ENCODE results near the gene ARHGAP42.
"Not testable (repeated sequence)": the region's sequence is repeated elsewhere in the genome, so short reads cannot be mapped to it uniquely, and the experiment has no call there.

ARHGAP42 gene

DNA sequence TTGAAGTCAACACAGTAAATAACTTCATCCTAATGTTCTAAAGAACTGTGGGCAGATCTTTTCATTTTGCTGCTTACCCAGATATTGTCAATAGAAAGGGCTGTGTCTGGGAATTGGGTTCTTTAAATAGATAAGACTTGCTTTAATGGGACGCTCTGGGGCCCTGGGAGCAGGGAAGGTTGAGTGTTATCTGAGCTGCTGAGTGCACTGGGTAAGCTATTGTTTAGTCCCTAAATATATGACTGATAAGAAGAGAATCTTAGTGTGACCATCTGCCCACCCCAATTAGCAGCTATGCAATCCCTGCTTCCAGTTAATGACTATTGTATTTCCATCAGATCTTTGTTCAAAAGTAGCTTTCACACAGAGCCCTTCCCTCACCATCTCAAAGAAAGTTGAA is 44.4 kb downstream of the ARHGAP42 start:
- DNase-seq, result no peak

DNA sequence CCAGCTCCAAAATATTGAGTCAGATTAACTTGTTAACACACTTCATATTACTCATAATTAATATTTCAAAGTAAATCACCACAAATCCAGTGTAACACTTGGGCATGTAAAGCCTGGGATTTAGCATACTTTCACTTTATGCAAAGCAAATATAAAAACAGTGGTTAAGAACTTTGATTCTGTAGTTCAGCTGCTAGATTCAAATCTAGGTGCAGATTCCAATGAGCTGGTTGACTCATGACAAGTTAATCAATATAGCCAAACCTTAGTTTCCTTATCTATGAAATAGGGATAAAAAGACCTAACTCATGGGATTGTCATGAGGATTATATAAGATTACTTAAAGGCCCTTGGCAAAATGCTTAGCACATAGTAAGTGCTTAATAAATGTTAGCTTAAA is 45.9 kb downstream of the ARHGAP42 start:
- no peak for DNase-seq

DNA sequence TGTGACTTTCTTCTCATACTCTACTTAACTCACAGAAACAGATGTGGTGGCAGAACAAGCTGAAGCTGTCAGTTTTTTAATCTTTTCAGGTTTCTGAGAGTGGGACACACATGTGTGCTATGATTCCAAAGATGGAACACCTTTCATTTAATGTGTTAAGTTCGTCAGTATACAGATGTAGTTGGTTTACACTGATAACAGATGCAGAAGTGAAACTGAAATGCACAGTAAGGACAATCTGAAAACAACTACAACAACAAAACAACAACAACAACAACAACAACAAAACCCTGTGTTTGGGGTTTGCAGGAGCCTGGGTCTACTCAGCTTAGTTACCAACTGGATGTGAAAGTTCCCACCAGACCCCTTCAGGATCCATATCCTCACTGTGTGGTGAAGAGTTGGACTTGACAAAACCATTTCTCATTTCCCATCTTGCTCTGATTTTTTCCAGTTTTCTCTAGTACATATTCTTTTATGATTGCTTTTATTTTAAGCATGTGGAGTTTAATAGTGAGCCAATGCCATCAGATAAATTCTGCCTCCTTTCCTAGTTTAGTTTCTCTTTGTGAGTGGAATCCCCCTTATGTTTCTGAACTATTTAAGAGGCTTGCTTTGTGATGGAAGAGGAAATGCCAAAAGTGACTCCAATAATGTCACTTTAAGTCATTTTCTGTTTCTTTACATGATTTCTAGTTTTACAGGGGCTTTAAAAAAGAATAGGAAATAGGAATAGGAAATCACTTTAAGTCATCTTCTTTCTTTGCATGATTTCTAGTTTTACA is 47.8 kb downstream of the ARHGAP42 start:
- DNase-seq, result no peak

DNA sequence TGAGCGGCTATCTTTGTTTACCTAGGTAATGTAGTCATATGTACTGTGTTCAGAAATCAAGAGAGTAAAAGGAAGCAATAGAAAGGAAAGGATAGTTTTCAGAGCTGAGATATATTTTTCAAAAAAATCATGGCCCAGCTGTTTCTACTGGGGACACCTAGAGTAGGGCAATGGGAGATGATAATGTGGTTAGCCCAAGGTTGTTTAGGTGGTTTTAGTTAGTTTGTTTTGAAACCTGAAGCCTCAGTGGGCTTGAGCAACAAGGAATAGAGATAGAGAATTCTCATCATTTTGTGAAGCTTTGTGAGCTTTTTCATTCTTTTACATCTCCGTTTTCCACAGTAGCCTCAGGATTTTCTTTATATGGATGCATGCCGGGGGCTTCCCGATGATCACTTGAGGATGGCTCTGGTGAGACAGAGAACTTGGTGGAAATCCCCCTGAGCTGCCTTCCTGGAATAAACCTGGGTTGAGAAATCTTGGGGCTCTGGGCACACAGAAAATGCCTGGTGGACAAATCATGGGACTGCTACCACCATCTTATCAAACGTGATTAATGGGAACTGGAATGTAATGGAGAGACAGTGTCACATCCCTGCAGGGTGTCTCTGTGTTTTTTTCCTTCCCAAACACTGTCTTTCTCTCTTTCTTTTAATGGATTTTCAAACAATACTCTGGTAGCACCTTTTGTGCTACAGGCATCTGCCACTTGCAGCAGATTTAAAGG is 49.0 kb downstream of the ARHGAP42 start:
- no peak for DNase-seq

DNA sequence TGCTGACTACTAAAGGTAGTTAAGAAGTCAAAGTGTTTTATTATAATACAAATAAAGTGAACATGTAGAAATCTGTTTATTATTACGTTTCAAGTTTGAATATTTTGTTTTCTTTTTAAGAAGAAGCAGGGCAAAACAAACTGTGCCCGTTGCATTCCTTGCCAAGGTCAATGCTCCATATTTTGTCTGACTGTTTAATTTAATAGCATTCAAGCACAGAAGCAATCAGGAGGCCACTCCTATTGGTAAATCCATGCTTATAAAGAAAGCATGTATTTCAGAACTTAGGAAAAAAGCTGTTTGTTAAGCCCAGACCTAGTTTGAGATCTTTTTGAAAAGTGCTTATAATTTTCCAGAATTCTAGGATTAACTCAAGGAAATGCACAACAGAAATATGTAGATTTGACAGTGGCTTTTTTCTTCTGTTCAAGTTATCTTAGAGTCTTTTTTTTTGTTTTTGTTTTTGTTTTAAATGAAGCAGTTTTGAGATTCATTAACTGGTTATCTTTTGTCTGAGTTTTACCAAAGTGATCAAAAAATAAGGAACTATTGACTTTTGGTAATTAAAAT is 51.7 kb downstream of the ARHGAP42 start:
- no peak for DNase-seq

DNA sequence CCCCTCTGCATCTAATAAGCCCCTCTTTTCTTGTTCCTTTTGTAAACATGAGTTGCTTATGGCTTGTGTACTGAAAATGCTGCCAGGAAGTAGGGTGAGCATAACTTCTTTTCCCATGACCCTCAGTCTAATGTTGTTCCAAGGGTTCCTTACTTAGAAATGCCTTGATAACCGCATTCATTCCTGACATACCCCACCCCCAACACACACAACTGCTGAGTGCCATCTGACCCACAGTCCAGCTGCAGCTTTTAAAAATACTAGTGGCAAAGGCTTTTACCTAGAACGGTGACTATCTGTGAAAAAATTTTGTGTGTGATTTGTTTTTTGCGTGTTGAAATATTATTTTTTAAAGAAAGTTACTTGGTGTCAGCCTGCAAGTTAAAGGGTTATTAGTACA is 52.6 kb downstream of the ARHGAP42 start:
- no peak for DNase-seq

DNA sequence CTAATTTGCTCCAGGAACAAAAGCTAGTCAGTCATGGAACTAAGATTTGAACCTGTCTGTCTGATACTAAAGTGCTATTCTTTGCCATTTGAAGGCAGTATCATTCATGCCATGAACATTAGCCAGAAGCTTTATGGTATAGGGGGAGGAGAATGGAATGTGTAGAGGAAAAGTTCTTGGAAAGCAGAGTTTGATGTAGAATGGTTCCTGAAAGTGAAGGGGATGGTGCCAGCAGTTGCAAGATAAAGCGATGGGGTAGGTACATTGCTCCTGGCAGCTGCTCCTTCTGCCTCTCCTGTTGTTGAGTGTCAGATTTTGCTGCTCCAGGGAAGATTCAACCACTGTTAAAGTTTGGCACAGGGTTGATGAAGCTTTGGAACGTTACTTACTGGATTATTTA is 53.4 kb downstream of the ARHGAP42 start:
- no peak for DNase-seq

DNA sequence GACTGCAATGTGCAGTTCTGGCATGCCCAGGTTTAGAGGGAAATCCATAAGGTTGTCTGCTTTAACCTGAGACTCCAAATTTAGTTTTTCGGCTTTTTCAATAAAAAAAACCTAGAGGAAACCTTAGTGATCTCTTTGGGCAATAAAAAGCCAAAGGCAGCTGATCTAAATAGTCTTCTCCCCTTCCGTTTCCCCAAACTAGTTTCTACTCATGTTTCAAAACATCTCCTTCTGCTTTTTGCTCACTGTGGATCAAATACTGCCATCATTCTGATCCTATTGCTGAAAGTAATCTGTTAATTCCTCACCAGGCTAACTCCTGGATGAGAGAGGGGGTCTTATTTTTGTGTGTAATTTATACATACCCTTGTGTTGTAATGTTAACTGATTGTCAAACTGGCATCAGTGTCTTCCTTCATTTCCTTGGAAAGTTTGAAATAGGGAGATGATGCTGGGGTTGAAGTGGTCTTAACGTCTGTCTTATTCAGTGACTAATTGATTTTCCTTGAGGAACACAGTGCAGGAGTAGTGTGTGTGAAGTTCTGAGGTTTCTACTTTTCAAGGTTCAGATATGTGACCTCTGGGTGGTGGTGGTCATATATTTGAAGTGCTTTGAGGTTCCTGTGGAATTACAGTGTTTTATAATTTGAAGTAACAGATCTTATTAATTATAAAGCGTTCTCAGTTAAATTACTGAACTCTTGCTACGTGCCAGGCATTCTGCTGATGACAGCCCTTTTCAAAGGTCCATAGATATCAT is 55.0 kb downstream of the ARHGAP42 start:
- DNase-seq, result no peak

DNA sequence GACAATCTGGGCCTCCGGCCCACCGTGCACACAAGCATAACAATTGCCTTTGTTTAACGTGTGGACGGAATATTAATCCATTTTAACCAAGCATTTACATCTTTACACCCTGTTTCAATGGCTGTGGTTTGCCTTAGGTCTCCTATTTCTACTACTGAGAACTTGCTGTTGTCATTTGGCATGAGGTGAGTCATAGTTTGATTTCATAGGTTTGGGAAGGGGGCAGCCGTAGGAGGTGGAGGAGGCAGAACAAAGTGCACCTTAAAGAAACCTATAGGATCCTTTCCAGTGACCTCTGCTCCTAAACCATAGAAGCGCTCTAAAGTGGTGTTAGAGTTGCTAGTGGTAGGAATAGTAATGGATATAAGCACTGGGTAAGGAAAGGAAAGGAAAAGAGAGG is 59.4 kb downstream of the ARHGAP42 start:
- no peak for DNase-seq

DNA sequence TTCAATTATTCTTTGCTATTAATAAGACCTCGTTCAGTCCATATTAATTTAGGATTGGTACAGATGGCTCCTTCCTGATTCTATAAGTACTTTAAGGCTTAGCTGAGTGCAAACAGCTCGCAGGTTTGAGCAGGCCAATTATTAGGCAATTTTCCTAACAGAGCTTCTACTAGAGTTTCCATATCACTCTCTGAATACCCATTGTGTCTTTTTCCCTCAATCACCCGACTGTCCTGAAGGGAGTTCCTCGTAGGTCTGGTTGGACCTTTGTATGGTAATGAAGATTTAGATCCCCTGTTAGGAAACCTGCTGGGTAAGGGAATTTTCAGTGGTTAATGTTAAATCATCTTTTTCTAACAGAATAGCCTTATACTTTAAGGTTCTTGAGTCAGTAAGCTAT is 61.1 kb downstream of the ARHGAP42 start:
- no peak for DNase-seq

DNA sequence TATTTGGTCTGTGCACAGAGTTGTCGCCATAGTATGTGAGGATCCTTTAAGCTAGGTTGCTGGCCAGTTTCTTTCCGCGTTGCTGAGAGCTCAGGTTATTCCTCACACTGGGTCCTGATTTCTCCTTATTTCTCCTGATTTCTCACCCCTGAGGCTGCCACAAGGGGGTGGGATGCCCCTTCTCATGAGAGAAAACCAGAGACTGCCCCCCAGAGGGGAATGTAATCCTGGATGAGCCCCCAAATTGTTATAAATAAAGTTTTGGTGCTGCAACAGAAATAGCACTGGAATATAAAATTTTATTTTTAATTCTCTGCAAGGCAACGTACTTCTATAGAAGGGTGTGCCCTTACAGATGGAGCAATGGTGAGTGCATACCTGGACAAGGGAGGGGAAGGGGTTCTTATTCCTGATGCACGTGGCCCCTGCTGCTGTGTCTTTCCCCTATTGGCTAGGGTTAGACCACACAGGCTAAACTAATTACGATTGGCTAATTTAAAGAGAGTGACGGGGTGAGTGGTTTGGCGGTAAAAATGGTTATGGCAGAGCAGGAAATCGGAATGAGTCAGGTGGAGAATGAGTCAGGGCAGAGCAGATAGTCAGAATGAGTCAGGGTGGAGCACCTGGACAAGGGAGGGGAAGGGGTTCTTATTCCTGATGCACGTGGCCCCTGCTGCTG is 62.9 kb downstream of the ARHGAP42 start:
- DNase-seq, result not testable (repeated sequence)

DNA sequence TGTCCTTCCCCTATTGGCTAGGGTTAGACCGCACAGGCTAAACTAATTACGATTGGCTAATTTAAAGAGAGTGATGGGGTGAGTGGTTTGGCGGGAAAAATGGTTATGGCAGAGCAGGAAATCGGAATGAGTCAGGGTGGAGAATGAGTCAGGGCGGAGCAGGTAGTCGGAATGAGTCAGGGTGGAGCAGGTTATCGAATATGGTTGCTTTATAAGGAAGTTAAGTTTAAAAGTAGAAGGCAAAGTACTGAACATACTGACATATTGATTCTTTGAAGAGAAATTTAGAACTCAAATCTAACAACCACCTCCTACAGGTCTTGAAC is 63.4 kb downstream of the ARHGAP42 start:
- DNase-seq, result not testable (repeated sequence)

DNA sequence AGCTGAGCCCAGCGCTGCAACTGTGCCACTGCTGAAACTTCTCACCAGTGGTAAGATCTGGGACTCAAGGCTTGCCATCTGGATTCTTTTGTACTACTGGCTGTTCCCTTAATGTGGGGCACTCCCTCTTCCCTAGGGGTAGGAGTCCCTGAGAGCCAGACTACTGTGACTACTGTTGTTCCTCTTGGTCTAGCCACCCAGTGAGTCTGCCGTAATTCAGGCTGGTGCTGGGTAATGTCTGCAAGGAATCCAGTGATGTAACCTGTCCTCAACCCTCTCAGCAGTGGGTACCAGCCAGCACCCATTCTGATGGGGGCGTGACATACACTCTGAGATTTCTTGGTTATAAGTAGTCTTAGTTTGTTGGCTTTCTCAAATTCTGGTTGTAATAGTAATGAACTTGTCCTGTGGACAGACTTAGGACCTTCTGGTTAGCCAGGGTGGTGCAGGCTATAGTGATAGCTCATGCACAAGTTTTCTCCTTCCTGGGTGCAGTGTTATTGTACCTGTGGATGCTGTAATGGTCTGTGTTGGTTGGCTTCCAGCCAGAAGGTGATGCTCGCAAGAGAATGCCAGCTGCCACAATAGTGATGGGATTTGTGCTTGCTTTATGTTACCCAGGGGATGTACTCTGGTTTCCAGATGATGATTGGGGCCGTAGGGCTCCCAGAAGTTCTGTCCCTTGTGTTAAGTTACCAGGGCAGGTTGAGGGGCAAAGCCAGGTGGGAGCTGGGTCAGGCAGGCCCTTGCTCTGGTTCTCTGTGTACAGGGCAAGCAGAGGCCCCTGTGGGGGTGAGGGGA is 65.5 kb downstream of the ARHGAP42 start:
- DNase-seq, result no peak

DNA sequence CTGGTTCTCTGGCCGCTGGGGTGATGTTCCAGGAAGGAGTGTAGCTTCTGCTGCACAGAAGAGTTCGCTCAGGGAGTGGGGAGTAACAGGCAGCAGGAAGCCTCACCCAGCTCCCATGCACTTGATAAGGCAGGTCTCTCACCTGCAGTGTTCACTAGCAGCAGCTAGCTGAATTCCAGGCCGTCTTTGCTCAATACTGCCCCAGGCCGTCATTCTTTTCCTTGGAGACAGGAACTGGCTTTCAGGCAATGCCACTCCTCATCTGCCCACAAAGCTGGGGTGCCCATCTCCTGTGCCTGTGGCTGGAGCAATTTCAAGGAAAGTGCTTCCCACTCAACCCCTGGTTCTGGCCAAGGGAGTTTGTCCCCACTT is 66.1 kb downstream of the ARHGAP42 start:
- DNase-seq, result no peak

DNA sequence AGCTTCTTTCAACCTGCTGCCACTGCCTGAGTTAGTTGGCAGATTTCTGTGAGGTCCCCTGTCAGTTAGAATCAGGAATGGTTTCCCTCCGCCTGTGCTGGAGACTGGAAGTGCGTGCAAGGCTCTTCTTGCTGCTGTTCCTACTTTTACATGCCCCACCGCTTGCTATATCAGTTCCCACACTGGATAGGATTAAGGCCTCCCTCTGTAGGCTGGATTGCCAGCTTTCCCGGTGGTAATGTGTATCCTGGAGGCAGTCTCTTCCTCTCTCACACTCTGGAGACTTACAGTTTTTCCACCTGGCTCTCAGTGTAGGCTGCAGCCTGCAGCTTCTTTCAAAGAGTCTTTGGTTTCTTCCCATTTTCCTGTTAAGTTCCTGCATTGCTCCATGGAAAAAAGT is 66.5 kb downstream of the ARHGAP42 start:
- DNase-seq, result no peak

DNA sequence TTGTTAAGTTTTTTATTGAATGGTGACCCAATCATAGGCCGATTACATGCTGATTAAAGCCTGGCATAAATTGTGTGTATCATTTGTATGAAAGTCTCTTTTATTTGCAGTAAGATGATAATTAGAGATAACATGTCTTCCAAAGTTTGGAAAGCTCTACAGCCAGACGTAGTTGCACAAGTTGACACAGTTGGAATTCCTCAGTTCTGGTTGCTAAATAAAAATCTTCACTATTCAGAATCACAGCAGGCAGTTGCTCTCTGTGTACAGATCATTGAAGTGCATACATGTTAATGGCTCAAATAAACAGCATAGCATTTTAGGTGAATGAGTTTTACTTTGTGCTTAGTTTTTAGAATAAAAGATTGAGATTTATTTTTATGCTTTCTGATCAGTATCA is 69.5 kb downstream of the ARHGAP42 start:
- DNase-seq, result no peak

DNA sequence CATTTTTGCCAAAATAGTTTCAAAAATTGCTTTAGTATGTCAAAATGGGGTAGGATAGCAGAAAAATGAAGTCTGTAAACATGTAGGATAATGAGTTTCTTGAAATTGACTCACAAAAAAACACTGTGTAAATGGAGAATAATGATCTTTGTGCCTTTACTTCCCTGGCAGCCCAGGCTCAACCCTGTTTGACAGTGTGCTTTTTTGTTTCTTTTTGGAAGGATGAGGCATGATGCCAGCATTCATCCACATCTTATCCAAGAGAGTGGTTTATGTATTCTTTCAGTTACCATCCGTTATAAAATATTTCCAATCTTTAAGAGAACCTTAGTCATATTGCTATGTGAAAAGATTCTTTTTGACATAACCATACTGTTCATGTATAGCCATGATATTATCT is 70.6 kb downstream of the ARHGAP42 start:
- no peak for DNase-seq

DNA sequence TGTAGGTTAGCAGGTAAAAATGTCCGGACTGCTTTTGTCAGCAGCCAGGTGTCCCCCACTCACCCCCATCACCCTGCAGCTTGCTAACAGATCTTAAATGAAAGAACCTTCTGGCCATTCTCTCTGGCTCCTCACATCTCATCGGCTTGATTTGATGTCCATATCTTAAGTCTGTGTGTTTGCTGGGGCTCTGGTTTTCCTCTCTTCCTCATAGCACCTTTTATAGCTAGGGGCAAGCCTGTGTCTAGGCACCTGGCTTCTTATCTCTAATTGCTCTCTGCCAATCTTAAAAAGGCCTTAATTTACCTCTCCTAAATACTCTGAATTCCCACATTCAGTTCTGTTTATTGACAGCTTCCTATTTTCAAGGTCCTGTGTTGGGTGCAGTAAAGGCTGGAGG is 72.0 kb downstream of the ARHGAP42 start:
- no peak for DNase-seq

DNA sequence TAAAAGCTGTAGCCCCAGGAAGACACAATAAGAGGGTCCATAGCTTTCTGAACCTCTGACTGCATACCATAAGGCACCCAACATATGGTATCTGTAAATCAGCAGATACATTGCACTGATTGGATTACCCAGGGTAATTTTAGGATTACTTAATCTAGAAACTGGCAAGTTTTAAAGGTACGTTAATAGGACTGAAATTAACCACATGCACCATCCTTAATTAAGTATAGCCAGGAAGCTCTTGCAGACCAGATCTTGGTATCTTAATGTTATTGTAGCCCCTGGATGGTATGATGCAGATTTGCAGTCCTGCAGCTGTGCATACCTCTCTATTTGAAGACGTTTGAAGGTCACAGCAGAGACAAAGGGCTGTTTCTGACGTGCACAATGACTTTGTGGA is 72.8 kb downstream of the ARHGAP42 start:
- no peak for DNase-seq

DNA sequence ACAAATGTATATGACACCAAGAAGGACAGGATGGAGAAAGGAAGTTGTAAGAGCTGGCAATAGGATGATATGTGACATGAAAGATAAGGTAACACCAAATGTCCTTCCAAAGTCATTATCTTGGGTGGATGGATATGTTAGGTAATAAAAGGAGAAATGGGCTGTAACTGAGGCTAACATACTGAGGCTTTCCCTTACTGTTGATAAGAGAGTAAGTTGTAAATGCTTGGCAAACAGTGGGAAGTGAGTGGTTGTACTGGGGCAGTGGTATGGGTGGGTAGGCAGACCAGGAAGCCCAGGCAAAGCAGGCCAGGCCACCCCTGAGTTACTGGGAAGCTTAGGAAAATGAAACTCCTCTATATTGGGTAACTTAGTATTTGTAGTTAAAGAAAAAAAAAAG is 73.7 kb downstream of the ARHGAP42 start:
- no peak for DNase-seq

DNA sequence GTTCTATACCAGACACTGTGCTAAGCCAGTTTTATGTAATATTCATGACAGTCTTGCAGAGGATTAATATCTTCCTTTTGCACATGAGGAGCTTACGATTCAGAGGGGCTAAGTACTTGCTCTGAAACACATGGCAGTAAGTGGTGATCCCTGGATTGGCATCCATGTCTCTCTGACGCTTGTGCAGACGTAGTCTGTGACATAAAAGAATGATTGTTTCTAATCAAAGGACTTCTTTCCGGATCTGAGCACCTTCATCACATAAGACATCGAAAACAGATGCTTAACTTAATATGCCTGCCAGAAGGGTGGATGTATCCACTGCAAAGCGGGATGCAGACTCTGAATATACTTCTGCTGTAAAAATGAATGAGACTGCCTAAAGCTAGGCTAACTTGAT is 74.8 kb downstream of the ARHGAP42 start:
- no peak for DNase-seq

DNA sequence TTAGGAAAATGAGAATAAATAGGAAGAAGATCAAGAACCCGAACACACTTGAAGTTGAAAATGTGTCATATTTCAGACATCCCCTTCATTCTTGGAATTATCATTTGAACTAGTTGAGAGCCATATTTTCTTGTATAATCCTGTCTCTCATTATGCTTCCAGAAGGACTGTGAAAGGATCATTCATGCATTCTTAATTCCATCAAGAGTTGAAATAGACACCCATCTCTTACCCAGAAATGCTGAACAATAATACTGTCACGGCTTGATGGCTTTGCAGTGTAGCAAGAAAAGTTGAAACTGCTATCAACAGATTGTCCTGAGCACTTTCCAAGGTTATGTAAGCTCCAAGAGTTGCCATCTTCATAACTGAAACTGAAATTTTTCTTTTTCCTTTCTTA is 79.7 kb downstream of the ARHGAP42 start:
- DNase-seq, result no peak

Measured in NK-92 treated with Interleukin-12 subunit alpha and Interleukin-12 subunit beta, amount 100 ng/mL, for 24 hours (cell line).